SU-DHL-6 (cell line): Measurements from ENCODE around the gene TECPR2.

Source experiments
- H2AFZ ChIP-seq: fragments of 200-600 bp; sonication (generic); 2 replicates; pipeline ENCODE4 v1.6.1; 2014; ENCODE audit warnings: low read depth, mild to moderate bottlenecking, moderate library complexity, mixed read lengths, antibody characterized with exemption, low read length; ENCODE audit not compliant: severe bottlenecking
- H3F3A ChIP-seq: fragments of 200-600 bp; shearing (Covaris generic); 2 replicates; pipeline ENCODE4 v1.6.0; 2016; ENCODE audit warnings: antibody characterized with exemption, mild to moderate bottlenecking; ENCODE audit not compliant: insufficient read depth
- H3K27ac ChIP-seq: fragments of 200-600 bp; sonication (generic); 2 replicates; pipeline ENCODE4 v1.5.1; 2016; ENCODE audit warnings: low read depth, mild to moderate bottlenecking, low read length, moderate library complexity, mixed read lengths
- H3K27me3 ChIP-seq: fragments of 200-600 bp; sonication (generic), shearing (Covaris generic); 2 replicates; pipeline ENCODE4 v1.6.0; 2014; ENCODE audit warnings: mild to moderate bottlenecking, low read length
- H3K36me3 ChIP-seq: fragments of 200-600 bp; sonication (generic); 2 replicates; pipeline ENCODE4 v1.6.1; 2014; ENCODE audit warnings: mild to moderate bottlenecking, low read length, mixed read lengths
- H3K4me2 ChIP-seq: fragments of 300-600, 200-600 bp; shearing (Covaris generic), sonication (generic); 2 replicates; pipeline ENCODE4 v1.6.0; 2014; ENCODE audit warnings: low read length, low read depth, mild to moderate bottlenecking; ENCODE audit not compliant: poor library complexity, severe bottlenecking
- H3K4me3 ChIP-seq: fragments of 200-600 bp; sonication (generic); 2 replicates; pipeline ENCODE4 v1.5.1; 2014; ENCODE audit warnings: antibody characterized with exemption, low read length, mild to moderate bottlenecking, mixed read lengths; ENCODE audit not compliant: insufficient read depth, poor library complexity, severe bottlenecking
- H3K79me2 ChIP-seq: fragments of 200-600 bp; sonication (generic); 2 replicates; pipeline ENCODE4 v1.6.1; 2014; ENCODE audit warnings: mild to moderate bottlenecking, low read length, moderate library complexity; ENCODE audit not compliant: insufficient read depth
- H3K9ac ChIP-seq: fragments of 200-600 bp; sonication (generic); 2 replicates; pipeline ENCODE4 v1.7.0; 2014; ENCODE audit warnings: mild to moderate bottlenecking, low read length
- H3K9me2 ChIP-seq: fragments of 200-600 bp; sonication (generic); replicated peaks from 2 replicates; pipeline ENCODE4 v1.6.1; 2014; ENCODE audit warnings: low read length; ENCODE audit not compliant: insufficient read depth
- H3K9me3 ChIP-seq: fragments of 200-600 bp; sonication (generic); 2 replicates; pipeline ENCODE4 v1.6.1; 2014; ENCODE audit warnings: low read length, mixed read lengths; ENCODE audit not compliant: insufficient read depth
- H4K20me1 ChIP-seq: fragments of 200-600 bp; sonication (generic); 2 replicates; pipeline ENCODE4 v1.6.1; 2014; ENCODE audit warnings: low read depth, mild to moderate bottlenecking, antibody characterized with exemption, low read length, moderate library complexity, mixed read lengths
- EZH2phosphoT487 ChIP-seq: fragments of 200-600 bp; sonication (generic), shearing (Covaris generic); conservative IDR thresholded peaks from 2 replicates; pipeline ENCODE4 v1.6.1; 2018; ENCODE audit warnings: mild to moderate bottlenecking, antibody characterized with exemption, low read length, moderate library complexity, mixed read lengths
- TF ChIP-seq, protein P1 (sequence below): fragments of 200-600 bp; sonication (generic); IDR thresholded peaks from one replicate; pipeline ENCODE4 v1.5.1; 2017; ENCODE audit warnings: antibody characterized with exemption, mild to moderate bottlenecking, low read length, moderate library complexity; ENCODE audit not compliant: insufficient read depth, poor library complexity, severe bottlenecking

TECPR2 gene

DNA sequence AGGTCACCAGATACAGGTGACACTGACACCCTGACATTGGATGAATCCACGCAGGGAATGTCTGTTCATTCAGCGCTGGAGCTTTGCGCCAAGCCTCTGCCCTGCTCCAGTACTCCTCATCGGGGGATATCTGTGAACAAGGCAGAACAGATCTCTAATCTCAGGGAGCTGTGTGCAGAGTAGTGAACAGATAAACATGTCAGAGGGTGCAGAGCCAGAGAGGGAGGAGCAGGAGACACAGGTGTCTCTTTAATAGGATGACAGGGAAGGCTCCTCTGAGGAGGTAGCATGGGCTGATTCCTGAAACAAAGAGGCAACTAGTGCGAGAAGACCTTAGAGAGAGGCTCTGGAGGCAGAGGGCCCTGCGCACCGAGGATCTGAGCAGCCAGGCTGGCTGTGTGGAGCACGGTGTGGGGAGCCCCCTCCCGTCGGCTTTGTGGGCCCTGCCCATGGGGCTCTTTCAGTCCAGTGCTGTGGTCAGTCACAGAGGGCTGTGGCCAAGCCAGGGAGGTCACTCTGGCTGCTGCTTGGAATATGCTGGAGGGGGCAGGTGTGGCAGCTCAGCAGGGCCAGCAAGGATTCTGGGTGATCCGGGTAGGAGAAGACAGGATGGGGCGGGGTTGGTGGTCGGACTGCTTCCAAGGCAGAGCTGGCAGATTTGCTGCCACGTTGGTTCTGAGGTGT is 55.6 kb downstream of the TECPR2 start:
- H3F3A ChIP-seq: no peaks in the 10 kb centered on the region
- no peaks in the 10 kb centered on the region for H3K9me2 ChIP-seq
- no peak overlapping the region for H3K4me3 ChIP-seq
- no peak overlapping the region for H3K4me2 ChIP-seq
- H2AFZ ChIP-seq: no peak overlapping the region
- no peak for TF ChIP-seq EZH2phosphoT487
- TF ChIP-seq, protein P1, sequence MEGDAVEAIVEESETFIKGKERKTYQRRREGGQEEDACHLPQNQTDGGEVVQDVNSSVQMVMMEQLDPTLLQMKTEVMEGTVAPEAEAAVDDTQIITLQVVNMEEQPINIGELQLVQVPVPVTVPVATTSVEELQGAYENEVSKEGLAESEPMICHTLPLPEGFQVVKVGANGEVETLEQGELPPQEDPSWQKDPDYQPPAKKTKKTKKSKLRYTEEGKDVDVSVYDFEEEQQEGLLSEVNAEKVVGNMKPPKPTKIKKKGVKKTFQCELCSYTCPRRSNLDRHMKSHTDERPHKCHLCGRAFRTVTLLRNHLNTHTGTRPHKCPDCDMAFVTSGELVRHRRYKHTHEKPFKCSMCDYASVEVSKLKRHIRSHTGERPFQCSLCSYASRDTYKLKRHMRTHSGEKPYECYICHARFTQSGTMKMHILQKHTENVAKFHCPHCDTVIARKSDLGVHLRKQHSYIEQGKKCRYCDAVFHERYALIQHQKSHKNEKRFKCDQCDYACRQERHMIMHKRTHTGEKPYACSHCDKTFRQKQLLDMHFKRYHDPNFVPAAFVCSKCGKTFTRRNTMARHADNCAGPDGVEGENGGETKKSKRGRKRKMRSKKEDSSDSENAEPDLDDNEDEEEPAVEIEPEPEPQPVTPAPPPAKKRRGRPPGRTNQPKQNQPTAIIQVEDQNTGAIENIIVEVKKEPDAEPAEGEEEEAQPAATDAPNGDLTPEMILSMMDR: no peak
- no peaks in the 10 kb centered on the region for H4K20me1 ChIP-seq
- no peak overlapping the region for H3K27ac ChIP-seq
- no peaks in the 10 kb centered on the region for H3K79me2 ChIP-seq
- H3K9me3 ChIP-seq: no peaks in the 10 kb centered on the region
- H3K9ac ChIP-seq: no peak overlapping the region
- H3K27me3 ChIP-seq: no peaks in the 10 kb centered on the region
- no peaks in the 10 kb centered on the region for H3K36me3 ChIP-seq

DNA sequence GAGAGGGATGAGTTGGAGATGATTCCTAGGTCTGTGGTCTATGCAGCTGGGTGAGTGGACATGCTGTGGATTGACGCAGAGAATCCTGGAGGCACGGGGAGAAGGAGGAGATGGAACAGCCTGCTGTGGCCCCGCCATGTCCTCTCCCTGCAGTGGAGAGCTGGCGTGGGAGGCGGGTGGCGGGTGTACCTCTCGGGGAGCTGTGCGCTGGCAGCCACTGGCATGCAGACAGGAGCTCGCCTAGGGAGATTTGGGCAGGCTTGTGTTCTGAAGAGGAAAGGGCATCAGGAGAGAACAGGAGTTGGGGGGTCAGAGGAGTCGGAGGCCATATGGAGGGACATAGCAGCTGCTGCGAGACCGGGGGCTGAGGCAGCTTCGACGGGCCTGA is 56.1 kb downstream of the TECPR2 start:
- no peaks in the 10 kb centered on the region for H3K9me3 ChIP-seq

DNA sequence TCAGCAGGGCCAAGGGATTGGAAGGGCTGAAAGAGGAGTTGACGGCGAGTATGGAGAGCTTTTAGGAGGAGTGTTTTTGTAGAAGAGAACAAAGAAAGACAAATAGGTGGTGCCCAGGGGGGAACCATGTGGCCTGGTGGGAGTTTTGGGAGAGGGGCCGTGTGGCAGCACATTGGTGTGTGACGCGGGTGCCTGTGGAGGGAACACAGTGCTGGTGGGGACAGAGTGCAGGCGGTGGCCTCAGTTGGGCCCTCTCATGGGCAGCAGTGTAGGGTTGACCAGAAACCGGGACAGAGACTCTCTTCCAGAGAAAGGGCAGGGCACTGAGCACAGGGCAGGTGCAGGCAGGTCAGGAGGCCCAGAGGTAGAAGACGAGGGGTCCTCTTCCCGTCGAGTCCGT is 56.5 kb downstream of the TECPR2 start:
- no peaks in the 10 kb centered on the region for H3K9me3 ChIP-seq
- TF ChIP-seq, protein P1: no peak
- no peak for TF ChIP-seq EZH2phosphoT487
- no peaks in the 10 kb centered on the region for H3K36me3 ChIP-seq
- H3K9me2 ChIP-seq: no peaks in the 10 kb centered on the region
- no peaks in the 10 kb centered on the region for H3F3A ChIP-seq
- H4K20me1 ChIP-seq: no peaks in the 10 kb centered on the region
- no peak overlapping the region for H3K4me2 ChIP-seq
- no peak overlapping the region for H3K9ac ChIP-seq
- no peak overlapping the region for H3K4me3 ChIP-seq
- H3K27ac ChIP-seq: no peak overlapping the region
- H3K79me2 ChIP-seq: no peaks in the 10 kb centered on the region
- H3K27me3 ChIP-seq: no peaks in the 10 kb centered on the region
- H2AFZ ChIP-seq: no peak overlapping the region

More for the DNA sequence above, 56.1 kb downstream of the TECPR2 start:
- no peak overlapping the region for H2AFZ ChIP-seq
- H3K36me3 ChIP-seq: no peaks in the 10 kb centered on the region
- H3K4me3 ChIP-seq: no peak overlapping the region
- H3F3A ChIP-seq: no peaks in the 10 kb centered on the region
- no peaks in the 10 kb centered on the region for H3K9me2 ChIP-seq
- no peak overlapping the region for H3K9ac ChIP-seq
- no peak overlapping the region for H3K27ac ChIP-seq
- no peak for TF ChIP-seq EZH2phosphoT487
- TF ChIP-seq, protein P1: no peak
- no peaks in the 10 kb centered on the region for H3K27me3 ChIP-seq
- no peaks in the 10 kb centered on the region for H3K79me2 ChIP-seq
- no peaks in the 10 kb centered on the region for H4K20me1 ChIP-seq
- no peak overlapping the region for H3K4me2 ChIP-seq
